H1 (cell line): ENCODE data around the gene IFNG-AS1. TPM values are rescaled to one million over a fixed set of nuclear protein-coding genes. Genes with fewer than 3 reads are reported as not detected.

ENCODE experiments used
- CTCF ChIA-PET: fragments of 300-600 bp; sonication (Branson Sonifier 250); formaldehyde crosslinking; loops from one replicate; lab custom pipeline; 2021; ENCODE audit not compliant: partially characterized antibody; lab: Charles Lee
- POLR2A ChIA-PET: fragments of 300-600 bp; sonication (Branson Sonifier 250); formaldehyde crosslinking; loops from one replicate; lab custom pipeline; 2021; ENCODE audit warnings: inconsistent platforms; ENCODE audit not compliant: partially characterized antibody; lab: Charles Lee
- DNase-seq, 2 experiments: peaks; one replicate each; pipeline versions ENCODE4 v3.0.0 to v3.0.0-alpha.2; 2010 to 2022; ENCODE audit warnings: low spot score in 2 of 2, low read depth in 1 of 2, mixed read lengths in 1 of 2
- FAIRE-seq: peaks from 2 replicates; lab custom pipeline; 2011; peaks lifted over from hg19 to GRCh38; lab: Jason Lieb, UNC
- H2AFZ ChIP-seq: 2 replicates; pipeline ENCODE4 v1.8.1; 2012; ENCODE audit warnings: low read length, inconsistent platforms
- H2AK5ac ChIP-seq: 2 replicates; pipeline ENCODE4 v1.6.1; 2013; ENCODE audit warnings: low read depth, low read length
- H2BK120ac ChIP-seq: replicated peaks from 2 replicates; pipeline ENCODE3; 2013; ENCODE audit warnings: low read depth, low read length, inconsistent platforms
- H2BK12ac ChIP-seq: 2 replicates; pipeline ENCODE4 v1.6.1; 2013; ENCODE audit warnings: low read depth, low read length
- H2BK15ac ChIP-seq: 2 replicates; pipeline ENCODE4 v1.6.1; 2013; ENCODE audit warnings: low read length
- H2BK20ac ChIP-seq: 2 replicates; pipeline ENCODE4 v1.6.1; 2013; ENCODE audit warnings: low read length
- H2BK5ac ChIP-seq: 2 replicates; pipeline ENCODE4 v1.6.1; 2013; ENCODE audit warnings: low read depth, low read length
- H3K14ac ChIP-seq: 2 replicates; pipeline ENCODE4 v1.6.1; 2013; ENCODE audit warnings: inconsistent platforms; ENCODE audit not compliant: insufficient read length
- H3K18ac ChIP-seq: 2 replicates; pipeline ENCODE4 v1.6.1; 2013; ENCODE audit warnings: low read length; ENCODE audit errors: extremely low read depth
- H3K23ac ChIP-seq: 2 replicates; pipeline ENCODE4 v1.6.1; 2013; ENCODE audit warnings: inconsistent platforms; ENCODE audit not compliant: insufficient read length
- H3K23me2 ChIP-seq: 2 replicates; pipeline ENCODE4 v1.6.1; 2013; ENCODE audit warnings: low read depth, low read length
- H3K27ac ChIP-seq: 2 replicates; pipeline ENCODE4 v1.6.1; 2011; ENCODE audit warnings: low read depth, low read length, inconsistent platforms
- H3K27me3 ChIP-seq, 4 experiments: replicated peaks in 1 of 4; 1 replicate in 1 of 4; 2 replicates in 3 of 4; pipeline versions ENCODE4 v1.6.1 to v1.8.1; 2011 to 2013; ENCODE audit warnings: low read length in 3 of 4, mild to moderate bottlenecking in 3 of 4, inconsistent platforms in 2 of 4, mixed read lengths in 2 of 4, moderate library complexity in 1 of 4; ENCODE audit not compliant: control insufficient read depth in 3 of 4, insufficient read depth in 3 of 4; ENCODE audit errors: extremely low read depth in 1 of 4
- H3K36me3 ChIP-seq, 4 experiments: 2 replicates each; pipeline versions ENCODE4 v1.6.1 to v1.8.1; 2011 to 2013; ENCODE audit warnings: mild to moderate bottlenecking in 4 of 4, low read length in 3 of 4, moderate library complexity in 2 of 4, control low read depth in 1 of 4, inconsistent platforms in 1 of 4; ENCODE audit not compliant: insufficient read depth in 4 of 4, control insufficient read depth in 2 of 4
- H3K4ac ChIP-seq: replicated peaks from 2 replicates; pipeline ENCODE3; 2013; ENCODE audit warnings: low read length, low read depth, mixed read lengths, inconsistent platforms; ENCODE audit not compliant: insufficient read length
- H3K4me1 ChIP-seq, 4 experiments: replicated peaks in 1 of 4; 1 replicate in 1 of 4; 2 replicates in 3 of 4; pipeline versions ENCODE4 v1.6.1 to v1.8.1; 2011 to 2013; ENCODE audit warnings: low read length in 3 of 4, inconsistent platforms in 2 of 4, mixed read lengths in 1 of 4; ENCODE audit not compliant: insufficient read depth in 4 of 4, control insufficient read depth in 3 of 4
- H3K4me2 ChIP-seq, 2 experiments: 2 replicates each; pipeline versions ENCODE4 v1.6.1 to v1.8.1; 2011 to 2013; ENCODE audit warnings: low read depth in 2 of 2, low read length in 2 of 2, control low read depth in 1 of 2, inconsistent platforms in 1 of 2, mild to moderate bottlenecking in 1 of 2; ENCODE audit not compliant: insufficient read depth in 1 of 2
- H3K4me3 ChIP-seq, 4 experiments: fragments of 200-600, 300-600 bp in 1 of 4; sonication (generic), shearing (Covaris generic), sonication (Bioruptor Twin) in 1 of 4; 2 replicates each; pipeline versions ENCODE4 v1.5.1 to v1.8.1; 2011 to 2016; ENCODE audit warnings: low read length in 4 of 4, low read depth in 3 of 4, control low read depth in 2 of 4, inconsistent platforms in 2 of 4, mild to moderate bottlenecking in 2 of 4, mixed read lengths in 1 of 4, moderate library complexity in 1 of 4; ENCODE audit not compliant: insufficient read depth in 2 of 4; ENCODE audit errors: extremely low read depth in 1 of 4
- H3K56ac ChIP-seq: replicated peaks from 2 replicates; pipeline ENCODE3; 2013; ENCODE audit warnings: low read depth, mild to moderate bottlenecking, mixed read lengths, low read length, inconsistent platforms; ENCODE audit not compliant: insufficient read length
- H3K79me1 ChIP-seq: 2 replicates; pipeline ENCODE4 v1.6.1; 2013; ENCODE audit warnings: low read depth, low read length, control low read depth
- H3K79me2 ChIP-seq, 2 experiments: 2 replicates each; pipeline versions ENCODE4 v1.6.1 to v1.8.1; 2012 to 2013; ENCODE audit warnings: low read length in 2 of 2, mild to moderate bottlenecking in 2 of 2, inconsistent platforms in 1 of 2; ENCODE audit not compliant: insufficient read depth in 2 of 2, control insufficient read depth in 1 of 2
- H3K9ac ChIP-seq, 4 experiments: replicated peaks in 1 of 4; 1 replicate in 1 of 4; 2 replicates in 3 of 4; pipeline versions ENCODE4 v1.6.1 to v1.8.1; 2011 to 2013; ENCODE audit warnings: low read depth in 3 of 4, low read length in 3 of 4, control low read depth in 2 of 4, mild to moderate bottlenecking in 2 of 4, moderate library complexity in 2 of 4, inconsistent platforms in 1 of 4; ENCODE audit errors: extremely low read depth in 1 of 4
- H3K9me3 ChIP-seq, 2 experiments: 2 replicates each; pipeline versions ENCODE4 v1.6.1 to v1.8.1; 2012 to 2013; ENCODE audit warnings: mild to moderate bottlenecking in 2 of 2, moderate library complexity in 2 of 2, control low read depth in 1 of 2, inconsistent platforms in 1 of 2, low read depth in 1 of 2, low read length in 1 of 2, mixed read lengths in 1 of 2; ENCODE audit not compliant: insufficient read depth in 2 of 2
- H4K20me1 ChIP-seq, 2 experiments: replicated peaks in 1 of 2; 2 replicates each; pipeline versions ENCODE3 to v1.8.1; 2011 to 2013; ENCODE audit warnings: inconsistent platforms in 2 of 2, low read length in 2 of 2, mild to moderate bottlenecking in 1 of 2; ENCODE audit not compliant: insufficient read depth in 2 of 2, control insufficient read depth in 1 of 2
- H4K5ac ChIP-seq: 2 replicates; pipeline ENCODE4 v1.6.1; 2013; ENCODE audit warnings: low read length, low read depth, mixed read lengths, inconsistent platforms; ENCODE audit not compliant: insufficient read length
- H4K8ac ChIP-seq: 2 replicates; pipeline ENCODE4 v1.8.0; 2013; ENCODE audit warnings: mild to moderate bottlenecking, moderate library complexity, low read length, inconsistent platforms; ENCODE audit not compliant: insufficient read depth; ENCODE audit errors: extremely low read depth
- H4K91ac ChIP-seq: replicated peaks from 2 replicates; pipeline ENCODE3; 2013; ENCODE audit warnings: low read length, mixed read lengths, inconsistent platforms; ENCODE audit not compliant: insufficient read length
- CBX8 ChIP-seq: fragments of 300-800, 300-1000 bp; sonication (generic); IDR thresholded peaks from 2 replicates; pipeline ENCODE4 v1.7.1; 2016; ENCODE audit warnings: low read depth, low read length, borderline replicate concordance
- CHD1 ChIP-seq: IDR thresholded peaks from 2 replicates; pipeline ENCODE4 v1.6.1; 2012; ENCODE audit warnings: low read depth, low read length, improper control_type of control experiment
- CTBP2 ChIP-seq: IDR thresholded peaks from 2 replicates; pipeline ENCODE4 v1.7.0; 2011; ENCODE audit warnings: borderline replicate concordance, mild to moderate bottlenecking, moderate library complexity, mixed read lengths, low read length; ENCODE audit not compliant: insufficient read depth, insufficient read length
- E2F6 ChIP-seq: IDR thresholded peaks from 2 replicates; pipeline ENCODE4 v1.6.1; 2012; ENCODE audit warnings: inconsistent platforms
- EGR1 ChIP-seq: IDR thresholded peaks from 2 replicates; pipeline ENCODE4 v1.6.1; 2011; ENCODE audit warnings: low read depth, low read length, borderline replicate concordance
- GTF2F1 ChIP-seq: IDR thresholded peaks from 2 replicates; pipeline ENCODE4 v1.6.1; 2012; ENCODE audit warnings: low read depth, low read length, improper control_type of control experiment, borderline replicate concordance
- HDAC6 ChIP-seq: IDR thresholded peaks from one replicate; pipeline ENCODE4 v1.7.1; 2012; ENCODE audit warnings: low read depth, mild to moderate bottlenecking, inconsistent platforms, low read length, moderate library complexity
- KDM5A ChIP-seq: fragments of 200-600 bp; IDR thresholded peaks from 2 replicates; pipeline ENCODE4 v1.7.1; 2012; ENCODE audit warnings: mild to moderate bottlenecking, low read length, inconsistent platforms, mixed read lengths
- MAFK ChIP-seq: IDR thresholded peaks from 2 replicates; pipeline ENCODE4 v1.6.1; 2012; ENCODE audit warnings: low read depth, mild to moderate bottlenecking, improper control_type of control experiment, low read length
- MAX ChIP-seq: IDR thresholded peaks from 2 replicates; pipeline ENCODE4 v1.6.1; 2012; ENCODE audit warnings: inconsistent platforms
- PHF8 ChIP-seq: fragments of 200-600 bp; sonication (generic); conservative IDR thresholded peaks from 2 replicates; pipeline ENCODE4 v1.7.1; 2012; ENCODE audit warnings: low read depth, mild to moderate bottlenecking, inconsistent platforms, low read length, moderate library complexity
- RXRA ChIP-seq: IDR thresholded peaks from 2 replicates; pipeline ENCODE4 v1.6.1; 2011; ENCODE audit warnings: low read depth, mild to moderate bottlenecking, low read length, moderate library complexity; ENCODE audit not compliant: insufficient read depth
- SP1 ChIP-seq: IDR thresholded peaks from 2 replicates; pipeline ENCODE4 v1.6.1; 2011; ENCODE audit warnings: low read depth, low read length
- TCF12 ChIP-seq: IDR thresholded peaks from 2 replicates; pipeline ENCODE4 v1.6.1; 2011; ENCODE audit warnings: low read depth, mild to moderate bottlenecking, low read length
- TEAD4 ChIP-seq: IDR thresholded peaks from 2 replicates; pipeline ENCODE4 v1.6.1; 2012; ENCODE audit warnings: low read depth, low read length, inconsistent platforms, mixed read lengths
- ZNF274 ChIP-seq: IDR thresholded peaks from 2 replicates; pipeline ENCODE4 v1.7.0; 2012; ENCODE audit warnings: low read length, borderline replicate concordance; ENCODE audit errors: extremely low read depth
- polyA plus RNA-seq, 7 experiments: library from polyadenylated mRNA; depleted of rRNA in 3 of 7; stranded (reverse) in 5 of 7; unstranded in 2 of 7; fragments of >200 nt in 5 of 7; fragments of 200-250 nt in 2 of 7; gene quantifications; 1 replicate in 5 of 7; 2 replicates in 1 of 7; 4 replicates in 1 of 7; pipeline versions ENCODE4 v1.2.1 to v1.2.3, GENCODE V29; 2011 to 2013; ENCODE audit warnings: missing spikeins in 2 of 7, mixed read lengths in 2 of 7
- total RNA-seq: library from RNA; stranded (reverse); fragmentation: NEBNext Ultra II Directional; extraction: Animal tissue kit (Norgen Biotek cat#: 25700); gene quantifications from 2 replicates; pipeline ENCODE4 v1.2.1, GENCODE V29; 2021

Gene IFNG-AS1
- total and polyA plus RNA-seq, 2 of the 8 experiments (the other 6 are each of a cell fraction or from before 2014, with no cell fraction given): not detected

GRCh38 chr12:68018315-68018714 lies 29.1 kb downstream of the IFNG-AS1 start:
- no peaks in the 10 kb centered on the region for H3K9me3 ChIP-seq
- no peak overlapping the region for H3K14ac ChIP-seq
- H2BK12ac ChIP-seq: no peak overlapping the region
- H2BK15ac ChIP-seq: no peak overlapping the region
- H3K79me1 ChIP-seq: no peaks in the 10 kb centered on the region
- no peak overlapping the region for H3K18ac ChIP-seq
- no peak overlapping the region for H4K91ac ChIP-seq
- H3K9ac ChIP-seq: no peak overlapping the region
- no peak overlapping the region for H2BK5ac ChIP-seq
- H3K23me2 ChIP-seq: no peaks in the 10 kb centered on the region
- no peak overlapping the region for H3K23ac ChIP-seq
- no peaks in the 10 kb centered on the region for H3K4me1 ChIP-seq
- H4K5ac ChIP-seq: no peak overlapping the region
- no peak overlapping the region for H3K4ac ChIP-seq
- no peak overlapping the region for H4K8ac ChIP-seq
- no peak overlapping the region for H3K4me2 ChIP-seq
- no peak overlapping the region for H2AK5ac ChIP-seq
- H2BK120ac ChIP-seq: no peak overlapping the region
- no peak for DNase-seq
- H2AFZ ChIP-seq: no peak overlapping the region
- H3K27ac ChIP-seq: no peak overlapping the region
- H3K79me2 ChIP-seq: no peaks in the 10 kb centered on the region
- H3K36me3 ChIP-seq: no peaks in the 10 kb centered on the region
- H4K20me1 ChIP-seq: no peaks in the 10 kb centered on the region
- no peaks in the 10 kb centered on the region for H3K27me3 ChIP-seq
- CTCF ChIA-PET: interaction anchor here (0.9 kb wide), 1 partner anchor 17 kb away, joined by 3 read pairs; no protein-coding TSS in a partner anchor
- POLR2A ChIA-PET: no interaction called here
- no peak overlapping the region for H2BK20ac ChIP-seq
- no peak overlapping the region for H3K4me3 ChIP-seq
- FAIRE-seq: no peak
- H3K56ac ChIP-seq: no peak overlapping the region
- TF ChIP-seq GTF2F1: no peak
- no peak for TF ChIP-seq HDAC6
- TF ChIP-seq PHF8: no peak
- no peak for TF ChIP-seq ZNF274
- TF ChIP-seq SP1: no peak
- TF ChIP-seq MAX: no peak
- TF ChIP-seq TEAD4: no peak
- TF ChIP-seq KDM5A: no peak
- TF ChIP-seq CBX8: no peak
- no peak for TF ChIP-seq RXRA
- no peak for TF ChIP-seq MAFK
- TF ChIP-seq TCF12: no peak
- no peak for TF ChIP-seq E2F6
- TF ChIP-seq EGR1: no peak
- no peak for TF ChIP-seq CHD1
- TF ChIP-seq CTBP2: no peak
